Activated naive CD8-positive, alpha-beta T cell treated with anti-CD3 and anti-CD28 coated beads, Interleukin-2, amount 50 U/mL, for 16 hours (primary cell): ENCODE results near the gene LCLAT1.
"Not testable (repeated sequence)": the region's sequence is repeated elsewhere in the genome, so short reads cannot be mapped to it uniquely, and the experiment has no call there.

ENCODE experiments used
- DNase-seq: peaks from one replicate; pipeline ENCODE4 v3.0.0-alpha.2; 2020; ENCODE audit warnings: low read depth, low spot score

LCLAT1 gene

DNA sequence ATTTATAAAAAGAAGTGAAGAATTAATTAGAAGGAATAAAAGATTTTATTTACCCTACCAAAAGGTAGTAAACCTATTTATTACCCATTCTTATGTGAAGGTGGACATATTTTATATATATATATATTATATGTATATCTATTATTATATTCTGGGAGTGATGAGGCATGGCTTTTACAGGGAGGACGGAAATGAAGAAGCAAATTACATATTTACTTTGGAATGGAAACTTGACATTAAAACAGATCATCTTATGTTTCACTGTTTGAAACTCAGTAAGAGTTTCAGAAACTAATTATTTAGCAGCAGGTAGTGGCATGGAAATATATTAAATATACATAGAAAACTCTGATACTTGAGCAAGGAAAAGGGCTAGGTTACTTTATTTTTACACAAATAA is 143.4 kb downstream of the LCLAT1 start:
- DNase-seq = no peak

DNA sequence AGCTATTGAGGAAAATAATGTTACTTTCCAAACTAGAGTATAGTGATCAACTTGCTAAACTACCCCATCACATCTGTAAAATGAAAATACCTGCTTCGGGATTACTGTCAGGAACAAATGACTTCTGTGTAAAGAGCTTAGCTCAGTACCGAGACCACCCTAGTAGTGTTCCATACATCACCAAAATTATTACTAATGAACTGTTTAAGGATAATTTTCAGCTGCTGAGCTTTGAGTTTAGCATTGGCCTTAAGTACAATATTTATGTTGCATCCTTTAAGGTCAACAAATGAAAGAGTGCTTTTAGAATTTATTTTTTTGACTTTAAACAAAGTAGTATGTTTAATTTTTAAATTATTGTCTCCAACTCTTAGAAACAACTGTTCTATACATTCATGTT is 144.1 kb downstream of the LCLAT1 start:
- no peak for DNase-seq

DNA sequence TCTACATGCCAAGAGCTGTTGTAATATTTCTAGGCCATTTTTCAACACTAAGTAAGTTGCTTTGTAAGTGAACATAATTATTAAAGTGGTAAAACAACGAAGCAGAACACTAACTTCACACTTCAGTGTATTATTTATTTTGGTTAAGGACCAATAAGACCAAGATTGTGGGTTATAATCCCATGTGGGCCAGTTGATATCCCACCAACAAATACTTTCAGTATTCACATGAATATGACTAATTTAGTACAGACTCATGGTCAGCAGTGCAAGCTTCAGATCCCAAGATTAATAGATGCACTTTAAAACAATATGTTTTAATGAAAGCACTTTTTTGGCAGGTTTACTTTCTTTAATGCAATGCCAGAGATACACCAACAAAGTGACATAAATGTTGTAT is 154.3 kb downstream of the LCLAT1 start:
- no peak for DNase-seq

DNA sequence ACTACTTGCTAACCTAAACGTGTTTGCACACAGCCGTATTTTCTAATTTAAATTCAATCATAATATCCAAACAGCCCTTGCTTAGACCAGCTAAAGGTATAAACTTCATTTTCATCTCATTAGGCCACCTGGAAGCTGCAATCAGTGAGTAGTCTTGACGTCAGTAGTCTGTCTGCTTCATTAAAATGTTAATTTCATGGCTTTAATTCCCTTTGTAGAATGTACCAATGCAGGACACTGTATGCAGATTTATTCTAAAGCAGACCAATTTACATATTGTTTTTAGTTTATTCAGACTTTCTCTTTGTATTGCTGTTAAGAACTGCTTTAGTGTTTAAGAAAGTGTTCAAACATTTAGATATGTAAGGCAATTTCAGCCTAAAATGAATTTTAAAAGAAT is 158.2 kb downstream of the LCLAT1 start:
- no peak for DNase-seq

DNA sequence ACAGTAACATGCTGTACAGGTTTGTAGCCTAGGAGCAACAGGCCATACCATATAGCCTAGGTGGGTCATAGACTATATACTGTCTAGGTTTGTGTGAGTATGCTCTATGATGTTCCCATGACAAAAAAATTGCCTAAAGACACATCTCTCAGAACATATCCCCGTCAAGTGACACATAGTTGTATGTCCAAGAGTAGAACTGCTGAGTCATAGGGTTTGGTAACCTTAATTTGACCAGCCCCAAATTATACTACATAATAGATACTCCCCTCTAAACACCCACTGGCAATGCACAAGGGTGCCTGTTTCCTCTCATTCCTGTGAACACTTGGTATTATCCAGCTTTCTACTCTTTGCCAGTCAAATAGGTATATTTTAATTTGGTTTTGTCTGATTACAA is 161.6 kb downstream of the LCLAT1 start:
- no peak for DNase-seq

DNA sequence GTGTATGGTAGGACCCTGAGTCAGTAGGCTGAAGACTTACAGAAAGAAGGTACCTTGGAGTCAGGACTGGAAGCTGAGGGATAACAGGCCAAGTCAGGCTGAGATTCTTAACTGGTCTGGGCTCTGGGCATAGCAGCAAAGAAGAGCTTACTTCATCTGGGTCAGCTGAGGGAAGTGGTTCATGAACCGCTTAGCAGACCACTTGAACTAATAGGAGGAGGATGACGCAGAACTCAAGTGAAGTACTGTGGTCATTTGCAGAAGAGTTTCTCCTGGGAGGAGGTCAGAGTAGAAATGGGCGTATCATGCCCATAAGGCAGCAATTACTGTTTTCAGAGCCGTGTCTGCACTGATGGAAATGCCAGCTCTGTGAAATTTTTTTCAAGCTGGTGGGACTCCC is 164.5 kb downstream of the LCLAT1 start:
- no peak for DNase-seq

DNA sequence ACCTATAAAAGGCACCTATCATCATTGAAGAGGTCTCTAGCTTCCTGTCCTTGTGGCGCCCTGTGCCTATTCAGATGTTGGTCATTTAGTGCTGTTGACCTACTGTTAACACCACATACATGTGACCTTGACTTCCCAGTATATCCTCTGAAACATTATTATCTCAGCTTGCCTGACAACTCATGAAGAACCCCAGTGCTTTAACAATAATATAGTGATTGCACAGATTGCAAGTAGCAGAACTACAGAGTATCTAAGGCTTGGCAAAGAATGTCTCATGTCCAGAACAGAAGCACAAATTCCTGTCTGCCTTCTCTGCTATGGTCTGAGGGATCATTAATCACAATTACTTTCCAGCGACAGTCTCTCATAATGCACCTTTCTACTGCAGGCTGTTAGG is 165.3 kb downstream of the LCLAT1 start:
- DNase-seq = no peak

DNA sequence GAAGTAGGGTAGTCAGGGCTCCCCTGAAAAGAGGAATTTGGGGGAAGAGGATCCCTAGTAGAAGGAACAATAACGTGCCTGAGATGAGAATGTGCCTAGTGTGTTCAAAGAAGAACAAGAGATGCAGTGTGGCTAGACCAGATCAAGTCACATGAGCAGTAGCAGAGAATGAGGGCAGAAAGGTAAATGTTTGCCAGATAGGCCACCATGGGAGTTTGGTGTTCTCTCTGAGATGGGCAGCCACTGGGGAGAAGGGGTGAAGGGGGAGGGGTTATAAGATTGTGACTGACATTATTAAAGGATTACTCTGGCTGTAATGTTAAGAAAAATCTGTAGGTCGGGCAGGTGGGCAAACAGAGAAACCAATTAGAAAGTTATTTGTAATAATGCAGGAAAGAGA is 166.0 kb downstream of the LCLAT1 start:
- no peak for DNase-seq

DNA sequence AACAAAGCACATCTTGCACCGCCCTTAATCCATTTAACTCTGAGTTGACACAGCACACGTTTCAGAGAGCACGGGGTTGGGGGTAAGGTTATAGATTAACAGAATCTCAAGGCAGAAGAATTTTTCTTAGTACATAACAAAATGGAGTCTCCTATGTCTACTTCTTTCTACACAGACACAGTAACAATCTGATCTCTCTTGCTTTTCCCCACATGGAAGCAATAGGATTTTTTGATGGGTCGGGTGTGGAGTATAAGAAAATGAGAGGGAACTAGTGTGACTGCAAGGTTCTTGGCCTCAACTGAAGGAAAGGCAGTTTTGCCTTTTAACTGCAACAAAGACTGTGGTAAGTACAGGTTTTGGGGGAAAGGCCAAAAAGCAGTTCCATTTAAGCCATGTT is 167.2 kb downstream of the LCLAT1 start:
- DNase-seq = not testable (repeated sequence)

DNA sequence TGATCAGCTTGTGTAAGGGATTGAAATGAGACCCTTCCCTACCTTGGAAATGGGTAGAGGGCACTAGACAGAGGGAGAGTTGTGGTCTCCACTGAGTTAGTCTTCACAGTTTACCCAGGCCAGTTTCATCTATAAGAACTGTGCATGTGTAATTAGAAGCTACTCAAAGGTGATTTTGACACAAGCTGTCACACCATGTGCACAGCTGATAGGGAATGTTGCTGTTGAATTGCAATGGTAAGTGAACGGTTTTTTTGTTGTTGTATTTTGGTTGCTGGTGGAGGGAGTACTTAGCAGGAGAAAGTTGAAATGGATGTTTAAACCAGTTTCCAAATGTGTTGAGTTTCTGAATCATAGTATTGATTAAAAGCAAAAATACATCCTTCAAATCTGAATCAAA is 168.9 kb downstream of the LCLAT1 start:
- DNase-seq = no peak

DNA sequence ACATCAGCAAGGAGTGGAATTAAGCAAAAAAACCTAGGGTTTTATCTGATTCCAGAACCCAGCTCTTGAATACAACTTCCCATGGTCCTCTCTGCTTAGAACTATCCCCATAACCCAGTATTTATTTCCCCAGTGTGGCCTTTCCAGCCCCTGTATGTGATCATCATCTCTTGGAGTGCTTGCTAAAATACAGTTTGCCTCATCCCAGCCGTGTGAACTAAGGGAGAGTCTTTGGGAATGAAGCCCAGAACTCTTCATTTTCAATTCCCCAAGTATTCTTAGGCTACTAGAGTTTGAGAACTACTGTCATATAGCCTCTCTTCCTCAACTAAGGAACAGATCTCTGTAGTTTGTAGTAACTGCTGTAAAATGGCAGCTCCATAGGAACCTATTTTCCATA is 173.1 kb downstream of the LCLAT1 start:
- DNase-seq = no peak

DNA sequence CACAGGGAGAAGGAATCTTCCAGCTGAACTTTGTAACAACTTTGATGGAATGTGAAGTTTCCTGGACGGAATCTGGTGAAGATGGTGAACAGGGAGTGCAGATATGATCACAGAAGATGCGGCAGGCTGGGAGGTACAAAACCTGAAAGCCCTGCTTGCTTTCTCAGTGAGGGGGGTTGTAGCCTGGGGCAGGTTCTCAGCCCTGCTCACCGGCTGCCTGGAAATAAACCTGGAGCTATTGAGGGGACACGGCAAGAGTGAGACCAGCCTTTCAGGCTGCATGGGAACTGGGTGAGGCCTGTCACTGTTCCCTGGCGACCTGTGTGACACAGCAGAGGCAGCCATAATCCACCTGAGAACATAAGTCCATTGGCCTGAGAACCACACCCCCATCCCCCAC is 174.8 kb downstream of the LCLAT1 start:
- no peak for DNase-seq

DNA sequence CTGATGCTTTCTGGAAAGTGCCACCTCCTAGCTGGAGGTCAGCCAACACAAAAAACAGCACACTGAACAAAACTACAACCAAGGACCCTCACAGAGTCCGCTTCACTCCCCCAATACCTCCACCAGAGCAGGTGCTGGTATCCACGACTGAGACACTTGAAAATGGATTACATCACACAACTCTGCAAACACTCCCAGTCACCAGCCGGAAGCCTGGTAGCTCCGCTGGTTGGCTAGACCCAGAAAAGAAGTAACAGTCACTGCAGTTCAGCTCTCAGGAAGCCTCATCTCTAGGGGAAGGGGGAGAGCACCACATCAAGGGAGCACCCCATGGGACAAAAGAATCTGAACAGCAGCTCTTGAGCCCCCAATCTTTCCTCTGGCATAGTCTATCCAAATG is 175.4 kb downstream of the LCLAT1 start:
- no peak for DNase-seq

DNA sequence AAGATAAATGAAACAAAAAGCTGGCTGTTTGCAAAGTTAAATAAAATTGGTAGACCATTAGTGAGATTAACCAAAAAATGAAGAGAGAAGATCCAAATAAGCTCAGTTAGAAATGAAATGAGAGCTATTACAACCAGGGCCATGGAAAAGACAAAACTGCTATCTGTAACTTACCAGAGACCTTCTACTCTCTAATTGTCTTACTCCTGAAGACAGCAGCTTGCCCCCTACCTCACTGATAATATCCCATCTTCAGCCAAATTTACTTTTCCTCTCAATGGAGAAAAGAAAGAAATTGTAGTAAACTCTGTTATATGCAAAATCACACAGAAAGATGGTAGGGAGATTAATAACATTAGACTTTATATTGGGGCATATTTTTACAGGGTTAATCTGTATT is 178.2 kb downstream of the LCLAT1 start:
- DNase-seq = no peak

DNA sequence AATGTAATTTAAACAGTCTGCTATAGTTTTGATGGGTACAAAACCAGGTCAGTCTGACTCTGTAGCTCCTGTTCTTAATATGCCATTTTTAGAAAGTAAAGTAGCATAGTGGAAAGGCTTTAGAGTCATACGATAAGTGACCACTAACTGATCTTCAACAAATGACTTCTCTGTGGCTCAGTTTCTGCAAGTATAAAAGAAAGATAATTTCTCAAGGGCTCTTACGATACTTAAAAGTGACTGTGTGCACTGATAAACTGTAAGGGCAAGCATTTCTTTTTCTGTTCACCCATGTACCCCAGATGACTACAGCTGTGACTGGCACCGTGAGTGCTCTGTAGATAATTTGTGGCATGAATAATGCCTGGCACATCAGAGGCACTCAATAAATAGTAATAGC is 178.7 kb downstream of the LCLAT1 start:
- no peak for DNase-seq

DNA sequence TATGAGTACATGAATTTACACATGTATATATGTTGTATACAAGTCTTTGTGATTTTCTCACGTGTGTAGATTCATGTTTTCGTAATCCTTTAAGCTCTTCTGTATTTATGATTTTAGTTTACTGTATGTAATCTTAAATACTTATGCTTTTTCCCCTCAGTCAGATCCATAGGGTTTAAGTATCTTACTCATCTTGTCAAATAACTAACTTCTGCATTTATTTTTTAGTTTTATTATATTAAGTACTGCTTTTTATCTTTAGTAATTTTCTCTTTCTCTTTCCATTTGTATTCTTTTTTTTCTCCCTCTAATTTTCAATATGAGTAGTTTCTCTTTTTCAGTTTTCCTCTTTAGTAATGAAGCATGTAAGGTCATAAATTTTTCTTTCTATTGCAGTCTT is 179.4 kb downstream of the LCLAT1 start:
- no peak for DNase-seq

DNA sequence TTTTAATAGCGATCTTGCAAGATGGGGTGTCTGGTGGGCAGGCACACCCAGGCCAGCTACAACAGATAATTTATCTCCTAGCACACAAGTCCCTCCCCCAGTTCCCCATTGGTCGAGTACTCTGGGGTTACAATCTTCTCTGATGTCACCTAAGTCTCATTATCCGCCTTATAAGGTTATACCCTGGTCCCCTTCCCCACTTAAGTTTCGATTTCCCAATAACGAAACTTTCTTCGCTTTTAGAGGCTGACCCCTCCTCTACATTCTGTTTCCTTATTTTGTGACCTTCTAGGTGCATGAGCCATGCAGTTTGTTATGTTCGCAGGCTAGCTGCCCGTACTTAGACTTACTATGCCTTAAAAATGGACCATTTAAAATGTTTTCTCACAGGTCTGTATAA is 180.1 kb downstream of the LCLAT1 start:
- DNase-seq = no peak

DNA sequence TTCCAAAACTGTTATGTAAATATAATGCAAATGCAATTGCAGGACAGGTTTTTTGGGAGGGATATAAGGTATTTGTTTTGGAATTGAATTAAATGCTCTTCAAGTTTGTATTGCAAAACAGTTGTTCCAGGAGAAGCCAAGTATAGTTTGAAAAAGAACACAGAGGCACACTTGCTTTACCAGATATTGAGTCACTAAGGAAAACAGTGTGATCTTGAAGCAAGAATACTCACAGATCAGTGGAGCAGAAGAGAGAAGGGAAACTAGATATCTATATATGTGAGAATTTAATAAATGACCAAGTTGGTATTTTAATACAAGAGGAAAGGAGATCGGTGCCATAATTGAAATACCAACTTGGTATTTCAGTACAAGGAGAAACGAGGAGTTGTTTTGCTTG is 181.3 kb downstream of the LCLAT1 start:
- DNase-seq = no peak

DNA sequence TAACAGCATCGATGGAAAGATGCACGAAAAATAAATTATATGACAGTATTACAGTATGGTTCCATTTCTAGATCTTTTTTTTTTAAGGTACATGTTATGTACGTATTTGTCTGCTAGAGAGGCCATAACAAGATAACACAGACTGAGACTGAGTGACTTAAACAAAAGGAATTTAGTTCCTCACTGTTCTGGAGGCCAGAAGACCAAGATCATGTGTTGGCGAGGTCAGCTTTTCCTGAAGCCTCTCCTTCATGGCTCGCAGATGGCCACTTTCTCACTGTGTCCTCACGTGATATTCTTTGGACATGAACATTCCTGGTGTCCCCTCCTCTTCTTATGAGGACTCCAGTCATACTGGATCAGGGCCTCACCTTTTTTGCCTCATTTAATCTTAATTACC is 182.8 kb downstream of the LCLAT1 start:
- DNase-seq = no peak

DNA sequence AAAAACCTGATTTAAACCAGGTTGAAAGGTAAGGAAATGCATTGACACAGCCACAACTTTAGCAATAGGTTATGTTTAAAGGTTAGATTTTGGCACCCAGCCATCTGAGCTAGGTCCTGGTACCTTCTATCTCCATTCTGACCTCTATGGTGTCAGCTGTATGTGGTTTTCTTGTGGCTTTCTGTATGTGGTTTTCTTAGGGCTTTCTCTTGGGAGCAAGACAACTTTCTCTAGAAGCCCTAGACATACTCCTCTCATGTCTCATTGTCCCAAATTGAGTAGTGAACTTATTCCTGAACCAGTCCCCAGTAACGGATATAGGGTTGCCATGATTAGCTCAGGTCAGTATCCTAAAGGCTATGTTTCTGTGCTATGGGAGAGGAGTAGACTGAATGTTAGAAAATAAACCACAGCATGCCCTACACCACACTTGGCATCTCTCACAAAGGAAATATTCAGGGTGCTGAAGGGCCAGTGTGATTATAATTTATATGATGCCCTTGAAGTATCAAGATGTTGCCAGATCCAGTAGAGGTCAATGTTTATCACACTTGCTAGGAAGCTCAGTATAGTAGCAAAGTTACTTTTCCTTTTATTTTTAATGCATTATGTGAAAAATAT is 184.1 kb downstream of the LCLAT1 start:
- no peak for DNase-seq

DNA sequence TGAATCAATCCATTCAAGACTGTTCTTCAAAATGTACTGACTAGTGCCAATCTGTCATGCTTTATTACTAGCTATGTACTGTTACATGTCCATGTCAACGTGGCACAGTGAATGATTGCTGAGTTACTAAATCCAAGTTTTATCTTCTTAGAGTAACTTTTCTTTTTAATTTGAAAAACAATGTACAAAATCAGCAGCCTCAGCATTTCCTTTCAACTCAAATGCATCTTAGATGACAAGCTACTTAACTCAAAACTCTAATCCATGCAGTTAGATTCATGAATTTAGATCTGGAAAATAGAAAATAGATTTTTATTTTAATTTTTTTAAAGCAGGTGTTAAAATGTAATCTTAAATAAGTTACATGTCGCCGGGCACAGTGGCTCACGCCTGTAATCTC is 186.0 kb downstream of the LCLAT1 start:
- DNase-seq = no peak

DNA sequence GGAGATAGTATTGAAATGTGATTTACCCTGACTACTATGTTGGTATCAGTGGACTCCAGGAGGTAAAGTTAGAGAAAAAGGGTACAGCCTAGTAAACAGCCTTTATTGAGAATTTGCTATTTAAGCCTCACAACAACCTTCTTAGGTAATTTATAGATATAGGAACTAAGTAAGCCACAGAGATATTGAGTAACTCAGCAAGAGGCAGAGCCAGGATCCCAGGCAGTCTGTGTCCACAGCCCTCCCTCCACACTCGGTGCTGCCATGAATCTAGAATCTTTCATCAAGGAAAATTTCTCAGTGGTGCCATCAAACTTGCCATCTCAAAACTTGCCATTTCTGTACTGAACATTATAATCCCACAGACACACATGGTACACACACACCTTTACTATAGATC is 189.3 kb downstream of the LCLAT1 start:
- no peak for DNase-seq

DNA sequence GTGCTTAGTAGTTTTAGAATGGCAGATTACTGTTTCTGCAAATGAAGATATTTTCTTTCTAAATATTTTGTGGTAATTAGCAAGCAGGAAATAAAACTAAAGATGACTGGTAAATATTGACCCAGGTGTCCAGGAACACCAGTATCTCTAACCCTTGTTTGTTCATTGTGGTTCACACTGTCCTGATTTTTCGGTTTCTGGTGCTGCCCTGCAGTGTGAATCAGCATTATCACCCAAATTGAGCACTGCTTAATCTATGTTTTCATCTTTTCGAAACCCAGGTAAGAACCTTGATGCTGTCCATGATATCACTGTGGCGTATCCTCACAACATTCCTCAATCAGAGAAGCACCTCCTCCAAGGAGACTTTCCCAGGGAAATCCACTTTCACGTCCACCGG is 192.8 kb downstream of the LCLAT1 start:
- DNase-seq = no peak

DNA sequence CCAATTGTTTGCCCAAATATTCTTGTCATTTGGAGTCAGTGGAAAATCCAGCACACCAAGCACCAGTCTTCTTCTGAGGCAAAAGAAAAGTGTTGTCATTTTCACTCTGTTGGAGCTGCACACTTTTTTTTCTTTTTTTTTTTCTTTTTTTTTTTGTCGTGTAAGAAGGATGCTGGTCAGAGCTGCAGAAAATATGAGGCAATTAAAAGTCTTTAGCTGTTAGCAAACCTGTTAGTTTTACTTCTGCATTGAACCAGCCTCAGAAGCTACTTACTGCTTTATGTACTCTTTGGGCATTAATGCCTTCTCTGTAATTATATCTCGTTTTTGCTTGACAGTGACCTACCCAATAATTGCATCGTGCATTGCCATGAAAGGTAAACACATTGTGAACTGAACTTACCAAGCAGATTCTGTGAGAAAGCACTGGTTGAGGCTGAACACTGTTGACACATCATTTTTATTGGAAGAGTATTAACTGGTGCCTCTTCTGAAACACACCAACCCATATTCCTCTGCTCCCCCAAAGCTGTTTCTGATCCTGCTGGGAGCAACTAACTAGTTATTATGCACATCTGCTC is 194.8 kb downstream of the LCLAT1 start:
- no peak for DNase-seq
